NCI-H748 treated with DMSO at 0.1 percent for 48 hours (cell line): ENCODE results near the gene THRB.

Source experiments
- DNase-seq: peaks from one replicate; lab custom pipeline; 2025; lab: John Stamatoyannopoulos, UW

Gene THRB

GRCh38 chr3:24224666-24225384 is 269.8 kb downstream of the THRB start:
- DNase-seq: no peak

GRCh38 chr3:24222165-24222805 is 272.4 kb downstream of the THRB start:
- no peak for DNase-seq

- DNase-seq: no peak
Measured at GRCh38 chr3:24220859-24221657, 273.6 kb downstream of the THRB start.

- DNase-seq: no peak
Measured at GRCh38 chr3:24215502-24215901, 279.1 kb downstream of the THRB start.

GRCh38 chr3:24211381-24211780 is 283.3 kb downstream of the THRB start:
- DNase-seq: no peak

- DNase-seq: no peak
Measured at GRCh38 chr3:24202071-24202470, 292.6 kb downstream of the THRB start.

- no peak for DNase-seq
Measured at GRCh38 chr3:24201301-24201700, 293.3 kb downstream of the THRB start.

GRCh38 chr3:24199775-24200247 is 294.8 kb downstream of the THRB start:
- DNase-seq: no peak

- DNase-seq: no peak
Measured at GRCh38 chr3:24199300-24199699, 295.4 kb downstream of the THRB start.

- no peak for DNase-seq
Measured at GRCh38 chr3:24198728-24199127, 295.9 kb downstream of the THRB start.

- DNase-seq: no peak
Measured at GRCh38 chr3:24197809-24198208, 296.8 kb downstream of the THRB start.

- DNase-seq: no peak
Measured at GRCh38 chr3:24196526-24196925, 298.1 kb downstream of the THRB start.

- DNase-seq: no peak
Measured at GRCh38 chr3:24195504-24196230, 299.0 kb downstream of the THRB start.

- no peak for DNase-seq
Measured at GRCh38 chr3:24192469-24193056, 302.1 kb downstream of the THRB start.

GRCh38 chr3:24191801-24192403 is 302.7 kb downstream of the THRB start:
- DNase-seq: no peak

GRCh38 chr3:24190256-24190655 is 304.4 kb downstream of the THRB start:
- no peak for DNase-seq

- peak; percentile 20 for DNase-seq
Measured at GRCh38 chr3:24185738-24186384, 308.8 kb downstream of the THRB start.

GRCh38 chr3:24184528-24185176 is 310.0 kb downstream of the THRB start:
- DNase-seq: no peak

GRCh38 chr3:24182756-24183155 is 311.9 kb downstream of the THRB start:
- DNase-seq: no peak

GRCh38 chr3:24181256-24181655 is 313.4 kb downstream of the THRB start:
- DNase-seq: no peak
